K562 (cell line): ENCODE measurements around the gene SESN2. TPM values are rescaled to one million over a fixed set of nuclear protein-coding genes. Genes with fewer than 3 reads are reported as not detected.

Experiments used
- E2F1 ChIP-seq: sonication (generic); formaldehyde crosslinking; IDR thresholded peaks from 2 replicates; pipeline ENCODE4 v1.8.1; 2023; ENCODE audit warnings: mild to moderate bottlenecking, missing genetic modification reagents, moderate library complexity
- EGR1 ChIP-seq: fragments of 450-650 bp; conservative IDR thresholded peaks from 2 replicates; pipeline ENCODE4 v1.6.1; 2017; ENCODE audit warnings: mild to moderate bottlenecking
- ERF ChIP-seq: fragments of 450-650 bp; formaldehyde crosslinking; IDR thresholded peaks from 2 replicates; pipeline ENCODE4 v1.4.0; 2020; ENCODE audit warnings: mild to moderate bottlenecking, mixed read lengths
- FOXM1 ChIP-seq, 2 experiments: fragments of 450-650 bp in 1 of 2; sonication (generic) in 1 of 2; formaldehyde crosslinking in 1 of 2; IDR thresholded peaks; 2 replicates each; pipeline versions ENCODE4 v1.6.1 to v1.9.0; 2017 to 2022; ENCODE audit warnings: low read depth in 2 of 2, mild to moderate bottlenecking in 2 of 2, missing genetic modification reagents in 1 of 2, moderate library complexity in 1 of 2
- HIVEP1 ChIP-seq: fragments of 250-450 bp; sonication (Bioruptor Pico); IDR thresholded peaks from 2 replicates; pipeline ENCODE4 v1.4.0; 2020; ENCODE audit warnings: mild to moderate bottlenecking
- HNRNPH1 ChIP-seq: fragments of 200-400 bp; formaldehyde crosslinking; optimal IDR thresholded peaks from 2 replicates; pipeline ENCODE3; 2017; ENCODE audit warnings: low read depth, mild to moderate bottlenecking, low read length, moderate library complexity
- HNRNPK ChIP-seq: fragments of 200-400 bp; formaldehyde crosslinking; IDR thresholded peaks from one replicate; pipeline ENCODE4 v1.6.1; 2018; ENCODE audit warnings: mild to moderate bottlenecking, low read depth, low read length; ENCODE audit not compliant: poor library complexity, severe bottlenecking
- HSF4 ChIP-seq: fragments of 250-450 bp; sonication (Bioruptor Pico); IDR thresholded peaks from 2 replicates; pipeline ENCODE4 v2.1.2; 2022; ENCODE audit warnings: mild to moderate bottlenecking, moderate library complexity, borderline replicate concordance
- MBD2 ChIP-seq: sonication (generic); IDR thresholded peaks from 2 replicates; pipeline ENCODE4 v1.6.1; 2016; ENCODE audit warnings: low read depth, borderline replicate concordance
- MIER1 ChIP-seq: fragments of 450-650 bp; IDR thresholded peaks from 2 replicates; pipeline ENCODE4 v1.6.1; 2016; ENCODE audit warnings: antibody characterized with exemption, mild to moderate bottlenecking, low read depth
- NFRKB ChIP-seq: fragments of 450-650 bp; IDR thresholded peaks from 2 replicates; pipeline ENCODE4 v1.6.1; 2016; ENCODE audit warnings: low read depth
- NR0B1 ChIP-seq: fragments of 450-650 bp; IDR thresholded peaks from one replicate; pipeline ENCODE4 v1.6.1; 2018; ENCODE audit warnings: mild to moderate bottlenecking, moderate library complexity; ENCODE audit not compliant: partially characterized antibody
- PRDM10 ChIP-seq: fragments of 450-650 bp; IDR thresholded peaks from 2 replicates; pipeline ENCODE4 v1.6.1; 2018; ENCODE audit not compliant: partially characterized antibody
- TBL1XR1 ChIP-seq, 2 experiments: IDR thresholded peaks; 2 replicates each; pipeline ENCODE4 v1.6.1; 2012; ENCODE audit warnings: improper control_type of control experiment in 2 of 2, low read length in 2 of 2, mild to moderate bottlenecking in 1 of 2
- THRA ChIP-seq: fragments of 450-650 bp; IDR thresholded peaks from 2 replicates; pipeline ENCODE4 v1.6.1; 2017; ENCODE audit warnings: mild to moderate bottlenecking, moderate library complexity
- USF1 ChIP-seq: sonication (generic); formaldehyde crosslinking; IDR thresholded peaks from 2 replicates; pipeline ENCODE4 v1.9.0; 2022; ENCODE audit warnings: mild to moderate bottlenecking, missing genetic modification reagents
- ZKSCAN8 ChIP-seq: fragments of 200-800 bp; sonication (Bioruptor generic); IDR thresholded peaks from 2 replicates; pipeline ENCODE4 v1.6.1; 2016; ENCODE audit warnings: missing genetic modification characterization, missing compliant biosample characterization
- ZNF146 ChIP-seq: IDR thresholded peaks from one replicate; pipeline ENCODE4 v1.6.1; 2018; ENCODE audit warnings: missing compliant biosample characterization; ENCODE audit not compliant: unreplicated experiment
- ZNF3 ChIP-seq: fragments of 250-450 bp; sonication (Bioruptor Pico); IDR thresholded peaks from 2 replicates; pipeline ENCODE4 v1.5.0; 2021; ENCODE audit warnings: mild to moderate bottlenecking, moderate library complexity
- ZSCAN29 ChIP-seq: fragments of 450-650 bp; IDR thresholded peaks from 2 replicates; pipeline ENCODE4 v1.6.1; 2017
- polyA plus RNA-seq, 8 experiments: library from polyadenylated mRNA; depleted of rRNA in 4 of 8; stranded (reverse) in 5 of 8; unstranded in 3 of 8; fragments of >200 nt; fragmentation: Nextera tagmentation in 2 of 8; fragmentation: Illumina TruSeq in 1 of 8; extraction: Ambion mirVana in 2 of 8; extraction: Trizol in 1 of 8; gene quantifications; 2 replicates each; pipeline versions ENCODE4 v1.2.1 to v1.2.3, GENCODE V29; 2011 to 2014; ENCODE audit warnings: inconsistent platforms in 1 of 8, missing spikeins in 1 of 8
- total RNA-seq, 7 experiments: library from RNA; depleted of rRNA in 6 of 7; stranded (reverse); fragments of >200 nt in 6 of 7; fragmentation: Illumina TruSeq in 2 of 7; extraction: Trizol in 2 of 7; gene quantifications; 2 replicates each; pipeline versions ENCODE4 v1.2.1 to v1.2.3, GENCODE V29; 2011 to 2021; ENCODE audit warnings: low replicate concordance in 1 of 7

SESN2 gene
- total and polyA plus RNA-seq, 9 of the 15 experiments (the other 6 are each of a cell fraction or from before 2014, with no cell fraction given): 3.7 to 71.3 (median 16.8) TPM

GRCh38 chr1:28232558-28233263 is 26.6 kb upstream of the SESN2 start, which contains the start of gene DNAJC8 (continued):
- no peak for TF ChIP-seq PRDM10
- no peak for TF ChIP-seq HIVEP1 (CRISPR knock-in tag)
- TF ChIP-seq MBD2: peak; percentile 58; the same call in 1 of the 2 replicates
- TF ChIP-seq MIER1: no peak
- TF ChIP-seq E2F1: no peak
- TF ChIP-seq THRA: no peak
- peak; percentile 74 for TF ChIP-seq EGR1
- no peak for TF ChIP-seq NR0B1
- TF ChIP-seq HSF4 (CRISPR knock-in tag): no peak
- TF ChIP-seq TBL1XR1 (IDR thresholded peaks at IDR 0.05; ENCODE audit: low read length in 2 of 2): peak in 1 of 2 experiments; percentile 51; a peak in 2 of 4 replicates
- no peak for TF ChIP-seq ZNF146 (CRISPR knock-in tag)
- TF ChIP-seq USF1 (CRISPR knock-in tag): peak; percentile 99
- peak; percentile 77 for TF ChIP-seq FOXM1 (IDR thresholded peaks at IDR 0.05; ENCODE audit: low read depth)
- peak; percentile 65; the same call in 1 of the 2 replicates for TF ChIP-seq FOXM1 (CRISPR knock-in tag; IDR thresholded peaks at IDR 0.05; ENCODE audit: low read depth)
- no peak for TF ChIP-seq ZSCAN29
- TF ChIP-seq ZKSCAN8: no peak
- no peak for TF ChIP-seq ERF
- TF ChIP-seq NFRKB: peak; percentile 86
- no peak for TF ChIP-seq HNRNPK
- TF ChIP-seq HNRNPH1: no peak
- no peak for TF ChIP-seq ZNF3
